NCI-H1930 (cell line): ENCODE measurements around the gene AKR1C3.
"Not testable (repeated sequence)": the region's sequence is repeated elsewhere in the genome, so short reads cannot be mapped to it uniquely, and the experiment has no call there.

Experiments used
- DNase-seq, 2 experiments: peaks; one replicate each; lab custom pipeline; 2025; lab: John Stamatoyannopoulos, UW

Gene AKR1C3

GRCh38 chr10:5088703-5089261, 5.4 kb upstream of the AKR1C3 start:
- no peak for DNase-seq

- no peak for DNase-seq
These were observed 4.3 kb upstream of the AKR1C3 start for GRCh38 chr10:5089865-5090264.

- DNase-seq = no peak
These were observed 3.7 kb upstream of the AKR1C3 start for GRCh38 chr10:5090551-5090950.

- no peak for DNase-seq
These were observed 3.0 kb upstream of the AKR1C3 start for GRCh38 chr10:5091196-5091595.

- DNase-seq = no peak
These were observed 1.8 kb upstream of the AKR1C3 start for GRCh38 chr10:5092375-5092774.

- DNase-seq = no peak
These were observed 1.1 kb upstream of the AKR1C3 start for GRCh38 chr10:5092848-5093790.

- no peak for DNase-seq
These were observed 1.5 kb downstream of the AKR1C3 start for GRCh38 chr10:5095687-5096086.

- no peak for DNase-seq
These were observed 1.9 kb downstream of the AKR1C3 start for GRCh38 chr10:5096108-5096507.

- not testable (repeated sequence) for DNase-seq
These were observed 8.3 kb downstream of the AKR1C3 start for GRCh38 chr10:5102479-5102878.

- DNase-seq = no peak
These were observed 9.3 kb downstream of the AKR1C3 start for GRCh38 chr10:5103481-5103880.

- DNase-seq = no peak
These were observed 11.4 kb downstream of the AKR1C3 start for GRCh38 chr10:5105626-5106025.

GRCh38 chr10:5106553-5106952, 12.3 kb downstream of the AKR1C3 start:
- no peak for DNase-seq

GRCh38 chr10:5107860-5108526, 13.8 kb downstream of the AKR1C3 start:
- no peak for DNase-seq

- no peak for DNase-seq
These were observed 14.6 kb downstream of the AKR1C3 start for GRCh38 chr10:5108658-5109416.

GRCh38 chr10:5109861-5110260, 15.6 kb downstream of the AKR1C3 start:
- not testable (repeated sequence) for DNase-seq

- no peak for DNase-seq
These were observed 22.4 kb downstream of the AKR1C3 start for GRCh38 chr10:5116621-5117020.

- DNase-seq = no peak
These were observed 22.8 kb downstream of the AKR1C3 start for GRCh38 chr10:5117026-5117425.

GRCh38 chr10:5119997-5120396, 25.8 kb downstream of the AKR1C3 start:
- DNase-seq = not testable (repeated sequence)

GRCh38 chr10:5123886-5124285, 29.7 kb downstream of the AKR1C3 start:
- DNase-seq = no peak

- no peak for DNase-seq
These were observed 31.3 kb downstream of the AKR1C3 start for GRCh38 chr10:5125315-5126044.

GRCh38 chr10:5135581-5135980, 41.4 kb downstream of the AKR1C3 start:
- DNase-seq = no peak
